HepG2 (cell line): Measurements from ENCODE around the gene DOK4. TPM values are rescaled to one million over a fixed set of nuclear protein-coding genes. Genes with fewer than 3 reads are reported as not detected.

Source experiments
- ETS1 ChIP-seq: sonication (generic); formaldehyde crosslinking; IDR thresholded peaks from 2 replicates; pipeline ENCODE4 v1.4.0; 2020; ENCODE audit warnings: missing genetic modification reagents
- HOXA3 ChIP-seq: sonication (generic); formaldehyde crosslinking; IDR thresholded peaks from 2 replicates; pipeline ENCODE4 v1.5.0; 2020; ENCODE audit warnings: missing genetic modification reagents
- POGK ChIP-seq: sonication (generic); formaldehyde crosslinking; conservative IDR thresholded peaks from 2 replicates; pipeline ENCODE4 v1.8.0; 2022; ENCODE audit warnings: mild to moderate bottlenecking, moderate library complexity, missing genetic modification reagents
- RORA ChIP-seq: sonication (generic); formaldehyde crosslinking; IDR thresholded peaks from 2 replicates; pipeline ENCODE4 v1.5.0; 2020; ENCODE audit warnings: mild to moderate bottlenecking, missing genetic modification reagents, moderate library complexity
- SETDB1 ChIP-seq: sonication (generic); formaldehyde crosslinking; IDR thresholded peaks from 2 replicates; pipeline ENCODE4 v1.5.1; 2020; ENCODE audit warnings: missing genetic modification reagents, mild to moderate bottlenecking, borderline replicate concordance
- SMC3 ChIP-seq: IDR thresholded peaks from 2 replicates; pipeline ENCODE4 v1.6.1; 2011; ENCODE audit warnings: low read length, improper control_type of control experiment
- SP1 ChIP-seq, 2 experiments: fragments of 450-650 bp in 1 of 2; sonication (generic) in 1 of 2; formaldehyde crosslinking in 1 of 2; IDR thresholded peaks; 2 replicates each; pipeline versions ENCODE4 v1.4.0 to v1.6.1; 2016 to 2020; ENCODE audit warnings: missing genetic modification reagents in 1 of 2
- ZBED4 ChIP-seq: sonication (generic); formaldehyde crosslinking; IDR thresholded peaks from 2 replicates; pipeline ENCODE4 v1.4.0; 2020; ENCODE audit warnings: missing genetic modification reagents, borderline replicate concordance
- ZHX2 ChIP-seq, 2 experiments: sonication (generic) in 1 of 2; formaldehyde crosslinking in 1 of 2; IDR thresholded peaks; 2 replicates each; pipeline versions ENCODE4 v1.6.1 to v1.9.0; 2014 to 2022; ENCODE audit warnings: antibody characterized with exemption in 1 of 2, borderline replicate concordance in 1 of 2, inconsistent platforms in 1 of 2, low read depth in 1 of 2, missing genetic modification reagents in 1 of 2
- ZNF597 ChIP-seq: sonication (generic); formaldehyde crosslinking; IDR thresholded peaks from 2 replicates; pipeline ENCODE4 v1.5.0; 2020; ENCODE audit warnings: missing genetic modification reagents
- ZSCAN12 ChIP-seq: sonication (generic); formaldehyde crosslinking; IDR thresholded peaks from 2 replicates; pipeline ENCODE4 v1.9.0; 2021; ENCODE audit warnings: mild to moderate bottlenecking, missing genetic modification reagents
- polyA plus RNA-seq, 8 experiments: library from polyadenylated mRNA; depleted of rRNA in 3 of 8; stranded (reverse) in 7 of 8; unstranded in 1 of 8; fragments of >200 nt; fragmentation: Illumina TruSeq in 4 of 8; extraction: Trizol in 4 of 8; gene quantifications; 2 replicates each; pipeline versions ENCODE4 v1.2.1 to v1.2.3, GENCODE V29; 2011 to 2016; ENCODE audit warnings: low read depth in 4 of 8, missing spikeins in 1 of 8, mixed read lengths in 1 of 8; ENCODE audit not compliant: insufficient read depth in 1 of 8
- total RNA-seq, 5 experiments: library from RNA; depleted of rRNA; stranded (reverse); fragments of >200 nt; fragmentation: Illumina TruSeq; extraction: Trizol; gene quantifications; 2 replicates each; pipeline ENCODE4 v1.2.3, GENCODE V29; 2016; ENCODE audit warnings: low read depth in 1 of 5

The DOK4 gene
- total and polyA plus RNA-seq, 2 of the 13 experiments (the other 11 are each of a cell fraction or from before 2014, with no cell fraction given) = 52.7 to 70.0 TPM

- TF ChIP-seq ZHX2 (IDR thresholded peaks at IDR 0.05; ENCODE audit: low read depth) (peak; percentile 92), ZHX2 (CRISPR knock-in tag; IDR thresholded peaks at IDR 0.05; ENCODE audit: borderline replicate concordance) (no peak), SP1 (IDR thresholded peaks at IDR 0.05) (peak; percentile 89), SP1 (CRISPR knock-in tag; IDR thresholded peaks at IDR 0.05) (peak; percentile 87), POGK (CRISPR knock-in tag) (peak; percentile 92; the same call in 1 of the 2 replicates), SETDB1 (CRISPR knock-in tag) (no peak), ZNF597 (CRISPR knock-in tag) (no peak), SMC3 (no peak), ZSCAN12 (no peak), ZBED4 (0 out of 2 replicates have a peak, but pooled peaks have one; percentile 63), ETS1 (CRISPR knock-in tag) (no peak), RORA (CRISPR knock-in tag) (no peak), HOXA3 (CRISPR knock-in tag) (peak; percentile 97)
These were observed 38.9 kb downstream of the DOK4 start, which contains the start of the genes CIAPIN1 and COQ9 (continued) for GRCh38 chr16:57447186-57447962.
